Measurements from ENCODE around the gene SLAIN1. TPM values are rescaled to one million over a fixed set of nuclear protein-coding genes. Genes with fewer than 3 reads are reported as not detected.
"Not testable (repeated sequence)": the region's sequence is repeated elsewhere in the genome, so short reads cannot be mapped to it uniquely, and the experiment has no call there.

SLAIN1 gene
- total RNA-seq (2021) (2.3 and 2.4 TPM in 2 replicates), Bru-seq, nascent RNA (percentile 34 among the genes with signal in this experiment), BruChase-seq, experiment 1, labeled RNA remaining after a 2-hour chase (percentile 27 among the genes with signal in this experiment), BruChase-seq, experiment 2, labeled RNA remaining after a 6-hour chase (percentile 23 among the genes with signal in this experiment)
- long read RNA-seq, partial matches to known transcripts = 0 of 1 reads
- long read RNA-seq, other reads (novel, unspliced or antisense) = 1 of 1 reads

DNA sequence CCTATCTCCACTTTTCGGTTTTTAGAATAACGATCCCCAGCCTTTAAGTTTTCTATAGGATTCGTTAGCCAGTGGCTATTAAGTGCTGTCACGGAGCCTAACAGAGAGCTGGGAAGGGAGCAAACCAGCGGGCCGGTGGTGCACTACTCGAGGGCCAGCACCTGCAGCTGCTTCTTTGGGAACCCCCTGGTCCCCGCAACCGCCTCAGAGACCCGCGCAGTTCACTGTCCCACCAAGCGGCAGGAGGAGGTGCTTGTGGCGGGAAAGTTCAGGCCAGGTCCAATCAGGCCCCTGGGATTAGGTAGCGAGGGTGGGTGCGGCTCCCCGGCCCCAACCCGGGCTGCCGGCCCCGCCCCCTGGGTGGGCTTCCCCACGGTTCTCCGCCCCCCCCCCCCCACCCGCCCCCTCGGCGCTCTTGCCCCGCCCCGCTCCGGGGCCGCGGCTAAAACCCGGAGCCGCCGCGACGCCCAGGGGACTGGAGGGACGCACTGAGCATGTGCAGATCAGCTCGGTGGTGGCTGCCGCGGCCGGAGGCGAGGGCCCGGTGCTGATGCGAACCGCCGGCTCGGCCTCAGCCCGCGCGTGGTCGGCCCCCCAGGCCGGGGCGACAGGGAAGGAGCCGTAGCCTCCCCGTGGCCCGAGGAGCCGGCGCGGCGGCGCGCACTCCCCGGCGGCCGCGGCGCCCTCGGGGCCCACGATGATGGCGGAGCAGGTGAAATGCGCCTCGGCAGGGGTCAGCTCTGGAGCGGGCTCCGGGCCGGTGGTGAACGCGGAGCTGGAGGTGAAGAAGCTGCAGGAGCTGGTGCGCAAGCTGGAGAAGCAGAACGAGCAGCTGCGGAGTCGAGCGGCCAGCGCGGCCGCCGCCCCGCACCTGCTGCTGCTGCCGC is at the start of gene SLAIN1:
Gene SLAIN1, plus strand, starts transcription at position 471 of the 887 bp plus-strand sequence. Its CDS starts 227 bp downstream, at position 698.
- H3K27ac ChIP-seq = no peak within 1 kb of the TSS

DNA sequence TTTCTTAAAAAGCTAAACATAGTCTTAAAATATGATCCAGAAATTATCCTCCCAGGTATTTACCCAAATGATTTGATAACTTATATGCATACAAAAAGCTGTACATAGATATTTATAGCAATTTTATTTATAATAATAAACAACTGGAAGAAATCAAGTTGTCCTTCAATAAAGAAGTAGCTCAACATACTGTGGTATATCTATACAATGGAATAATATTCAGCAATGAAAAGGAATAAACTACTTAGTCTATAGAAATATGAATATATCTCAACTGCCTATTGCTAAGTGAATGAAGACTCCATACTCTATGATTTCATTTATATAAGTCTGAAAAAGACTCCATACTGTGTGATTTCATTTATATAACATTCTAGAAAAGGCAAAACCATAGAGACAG is 47.1 kb upstream of the SLAIN1 start:
- Histone ChIP-seq H3K4me1 (replicated peaks; ENCODE audit: insufficient read depth) (no peaks in the 10 kb centered on the region), H3K27me3 (ENCODE audit: insufficient read depth, low read depth) (no peaks in the 10 kb centered on the region), H3K4me2 (no peak overlapping the region), H2AFZ (no peak overlapping the region), H4K20me1 (ENCODE audit: insufficient read depth) (no peaks in the 10 kb centered on the region), H3K4me3 (no peak overlapping the region), H3K9me2 (ENCODE audit: insufficient read depth) (no peaks in the 10 kb centered on the region), H3F3A (ENCODE audit: insufficient read depth, low read depth) (no peaks in the 10 kb centered on the region), H3K36me3 (ENCODE audit: low read depth) (no peaks in the 10 kb centered on the region), H3K79me2 (ENCODE audit: low read depth) (no peaks in the 10 kb centered on the region), H3K27ac (no peak overlapping the region), H3K9me3 (ENCODE audit: insufficient read depth, low read depth) (no peaks in the 10 kb centered on the region; the same call in none of the 2 replicates)
- no TSS peak for BruUV-seq (replicated peaks)
- TF ChIP-seq, protein P1, sequence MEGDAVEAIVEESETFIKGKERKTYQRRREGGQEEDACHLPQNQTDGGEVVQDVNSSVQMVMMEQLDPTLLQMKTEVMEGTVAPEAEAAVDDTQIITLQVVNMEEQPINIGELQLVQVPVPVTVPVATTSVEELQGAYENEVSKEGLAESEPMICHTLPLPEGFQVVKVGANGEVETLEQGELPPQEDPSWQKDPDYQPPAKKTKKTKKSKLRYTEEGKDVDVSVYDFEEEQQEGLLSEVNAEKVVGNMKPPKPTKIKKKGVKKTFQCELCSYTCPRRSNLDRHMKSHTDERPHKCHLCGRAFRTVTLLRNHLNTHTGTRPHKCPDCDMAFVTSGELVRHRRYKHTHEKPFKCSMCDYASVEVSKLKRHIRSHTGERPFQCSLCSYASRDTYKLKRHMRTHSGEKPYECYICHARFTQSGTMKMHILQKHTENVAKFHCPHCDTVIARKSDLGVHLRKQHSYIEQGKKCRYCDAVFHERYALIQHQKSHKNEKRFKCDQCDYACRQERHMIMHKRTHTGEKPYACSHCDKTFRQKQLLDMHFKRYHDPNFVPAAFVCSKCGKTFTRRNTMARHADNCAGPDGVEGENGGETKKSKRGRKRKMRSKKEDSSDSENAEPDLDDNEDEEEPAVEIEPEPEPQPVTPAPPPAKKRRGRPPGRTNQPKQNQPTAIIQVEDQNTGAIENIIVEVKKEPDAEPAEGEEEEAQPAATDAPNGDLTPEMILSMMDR (conservative IDR thresholded peaks at IDR 0.05) = no peak
- TF ChIP-seq EZH2 (IDR thresholded peaks at IDR 0.05; ENCODE audit: low read depth) = no peak
- ChIA-PET CTCF (no interaction called here), POLR2A (ENCODE audit: unreplicated experiment) (no interaction called here)
- intact Hi-C loops (cut with micrococcal nuclease; ENCODE audit: unreplicated experiment) = no loop called here
- no peak for DNase-seq

More for the DNA sequence above, at the start of gene SLAIN1:
- H3K27me3 ChIP-seq (ENCODE audit: insufficient read depth, low read depth) = no peaks in the 10 kb centered on the region
- peak within 1 kb of the TSS; percentile 94 for H2AFZ ChIP-seq
- peaks cover 17% of the 10 kb centered on the region for H3K4me1 ChIP-seq (replicated peaks; ENCODE audit: insufficient read depth)
- H3K79me2 ChIP-seq (ENCODE audit: low read depth) = peaks cover 13% of the 10 kb centered on the region; the same call in 1 of the 2 replicates
- no peaks in the 10 kb centered on the region for H3K36me3 ChIP-seq (ENCODE audit: low read depth)
- no peak for TF ChIP-seq EZH2 (IDR thresholded peaks at IDR 0.05; ENCODE audit: low read depth)
- TF ChIP-seq, protein P1 (conservative IDR thresholded peaks at IDR 0.05) = no peak
- no TSS peak for BruUV-seq (replicated peaks)
- intact Hi-C loops (cut with micrococcal nuclease; ENCODE audit: unreplicated experiment) = loop anchor here (10.0 kb wide), 1 partner anchor 373 kb away; the partner anchor contains the start of gene MYCBP2
- no peaks in the 10 kb centered on the region for H3K9me2 ChIP-seq (ENCODE audit: insufficient read depth)
- peak in 1 of 2 experiments; percentile 65 for DNase-seq
- peak within 1 kb of the TSS; percentile 65 for H3K4me3 ChIP-seq
- peaks cover 12% of the 10 kb centered on the region; the same call in 1 of the 2 replicates for H3F3A ChIP-seq (ENCODE audit: insufficient read depth, low read depth)
- H3K4me2 ChIP-seq = peak within 1 kb of the TSS; percentile 86
- POLR2A ChIA-PET (ENCODE audit: unreplicated experiment) = interaction anchor here (0.7 kb wide), 1 partner anchor 1138 kb away, joined by 13 read pairs; no protein-coding TSS in a partner anchor
- CTCF ChIA-PET = no interaction called here
- H4K20me1 ChIP-seq (ENCODE audit: insufficient read depth) = no peaks in the 10 kb centered on the region
- H3K9me3 ChIP-seq (ENCODE audit: insufficient read depth, low read depth) = no peaks in the 10 kb centered on the region

DNA sequence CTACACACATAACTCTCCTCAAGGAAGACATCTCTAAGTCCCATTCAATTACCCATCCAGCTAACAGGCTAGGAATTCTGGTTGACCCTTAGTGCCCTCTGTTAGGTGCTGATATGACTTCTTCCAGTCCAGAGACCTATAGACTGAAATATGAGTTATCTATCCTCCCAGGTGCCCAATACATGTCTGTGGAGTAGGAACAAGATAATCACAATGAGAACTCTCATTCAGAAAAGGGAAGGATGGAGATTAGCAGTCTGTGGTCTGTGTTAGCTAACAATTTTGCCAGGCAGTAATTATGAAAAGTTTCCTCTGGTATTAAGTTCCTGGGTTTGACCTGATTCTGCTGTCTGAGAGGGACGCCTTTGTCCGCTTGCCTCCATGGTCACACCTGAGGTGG is 44.2 kb upstream of the SLAIN1 start:
- CTCF ChIA-PET = no interaction called here
- POLR2A ChIA-PET (ENCODE audit: unreplicated experiment) = no interaction called here
- no TSS peak for BruUV-seq (replicated peaks)
- Histone ChIP-seq H3F3A (ENCODE audit: insufficient read depth, low read depth) (no peaks in the 10 kb centered on the region), H2AFZ (no peak overlapping the region), H3K9me2 (ENCODE audit: insufficient read depth) (peaks cover 8% of the 10 kb centered on the region; the same call in 1 of the 2 replicates), H3K79me2 (ENCODE audit: low read depth) (no peaks in the 10 kb centered on the region), H3K4me2 (no peak overlapping the region), H3K4me3 (no peak overlapping the region), H4K20me1 (ENCODE audit: insufficient read depth) (no peaks in the 10 kb centered on the region), H3K27me3 (ENCODE audit: insufficient read depth, low read depth) (no peaks in the 10 kb centered on the region), H3K9me3 (ENCODE audit: insufficient read depth, low read depth) (no peaks in the 10 kb centered on the region; the same call in 1 of the 2 replicates), H3K4me1 (replicated peaks; ENCODE audit: insufficient read depth) (no peaks in the 10 kb centered on the region), H3K27ac (no peak overlapping the region), H3K36me3 (ENCODE audit: low read depth) (no peaks in the 10 kb centered on the region)
- intact Hi-C loops (cut with micrococcal nuclease; ENCODE audit: unreplicated experiment) = no loop called here
- TF ChIP-seq, protein P1 (conservative IDR thresholded peaks at IDR 0.05) = no peak
- TF ChIP-seq EZH2 (IDR thresholded peaks at IDR 0.05; ENCODE audit: low read depth) = no peak
- DNase-seq = no peak

DNA sequence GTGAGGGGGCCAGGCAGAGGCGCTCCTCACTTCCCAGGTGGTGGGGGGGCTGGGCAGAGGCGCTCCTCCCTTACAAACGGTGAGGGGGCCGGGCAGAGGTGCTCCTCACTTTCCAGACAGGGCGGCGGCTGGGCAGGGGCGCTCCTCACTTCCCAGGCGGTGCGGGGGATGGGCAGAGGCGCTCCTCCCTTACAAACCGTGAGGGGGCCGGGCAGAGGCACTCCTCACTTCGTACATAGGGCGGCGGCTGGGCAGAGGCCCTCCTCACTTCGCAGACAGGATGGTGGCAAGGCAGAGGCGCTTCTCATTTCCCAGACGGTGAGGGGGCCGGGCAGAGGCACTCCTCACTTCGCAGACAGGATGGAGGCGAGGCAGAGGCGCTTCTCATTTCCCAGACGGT is 37.5 kb upstream of the SLAIN1 start:
- H3K9me2 ChIP-seq (ENCODE audit: insufficient read depth); H3K4me2 ChIP-seq; intact Hi-C loops (cut with micrococcal nuclease; ENCODE audit: unreplicated experiment); POLR2A ChIA-PET (ENCODE audit: unreplicated experiment); H3F3A ChIP-seq (ENCODE audit: insufficient read depth, low read depth); H3K36me3 ChIP-seq (ENCODE audit: low read depth); H3K4me3 ChIP-seq; H3K27me3 ChIP-seq (ENCODE audit: insufficient read depth, low read depth); H3K79me2 ChIP-seq (ENCODE audit: low read depth); H3K27ac ChIP-seq; H4K20me1 ChIP-seq (ENCODE audit: insufficient read depth); DNase-seq; CTCF ChIA-PET; H3K4me1 ChIP-seq (replicated peaks; ENCODE audit: insufficient read depth); H2AFZ ChIP-seq; H3K9me3 ChIP-seq (ENCODE audit: insufficient read depth, low read depth); BruUV-seq (replicated peaks): not testable (repeated sequence)

Measured in PC-9 (cell line).